Ovary (tissue), 3 donors: ENCODE measurements around the gene PALLD.

Experiments used
- CTCF ChIP-seq, 3 donors: fragments of 450-650 bp in 2 of 3; fragments of 200-600 bp in 1 of 3; IDR thresholded peaks; one replicate each; pipeline versions ENCODE4 v1.5.1 to v1.8.0; 2016 to 2022; ENCODE audit warnings: antibody characterized with exemption in 3 of 3, mild to moderate bottlenecking in 1 of 3
- POLR2A ChIP-seq: fragments of 450-650 bp; IDR thresholded peaks from one replicate; pipeline ENCODE4 v1.6.1; 2017; ENCODE audit warnings: antibody characterized with exemption, mild to moderate bottlenecking, moderate library complexity
- donor health status: DM: no; HTN: no; CAD: no.

GRCh38 chr4:168887809-168888208 is 391.0 kb downstream of the PALLD start:
- TF ChIP-seq CTCF (IDR thresholded peaks at IDR 0.05) (no peak), POLR2A (no peak)
